HepG2 (cell line): ENCODE results near the gene NCAM2. TPM values are rescaled to one million over a fixed set of nuclear protein-coding genes. Genes with fewer than 3 reads are reported as not detected.

Source experiments
- ATAC-seq: fragments of 200-7000 bp; cut with Tn5 transposase; 3 replicates; pipeline ENCODE4 v1.9.1; 2020; ENCODE audit warnings: mild to moderate bottlenecking, moderate library complexity
- BruUV-seq: library from RNA; stranded (reverse); fragments of 400-500 nt; replicated peaks from 2 replicates; lab custom pipeline; 2021; lab: Mats Ljungman, UMichigan
- CTCF ChIA-PET: fragments of 300-600 bp; formaldehyde crosslinking; extraction: SDS; loops from one replicate; lab custom pipeline; 2021; ENCODE audit warnings: low total read pairs, inconsistent platforms, low intra/inter-chr PET ratio; lab: Yijun Ruan, JAX
- POLR2A ChIA-PET: fragments of 350-600 bp; sonication (Branson Sonifier 250); formaldehyde crosslinking; loops from one replicate; lab custom pipeline; 2020; ENCODE audit warnings: antibody characterized with exemption, inconsistent platforms; lab: Yijun Ruan, JAX
- DNase-seq: peaks from one replicate; pipeline ENCODE4 v3.0.0-alpha.2; 2015; ENCODE audit warnings: low spot score
- FAIRE-seq: peaks from 3 replicates; lab custom pipeline; 2011; peaks lifted over from hg19 to GRCh38; lab: Jason Lieb, UNC
- H2AFZ ChIP-seq: one replicate; pipeline ENCODE4 v1.6.1; 2011; ENCODE audit warnings: low read length, inconsistent platforms
- H3K27ac ChIP-seq: fragments of 300-600 bp; 3 replicates; pipeline ENCODE4 v1.8.0; 2011; ENCODE audit warnings: mixed run types, mild to moderate bottlenecking, mixed read lengths, low read length, inconsistent platforms; ENCODE audit not compliant: insufficient read depth; ENCODE audit errors: extremely low read length
- H3K27me3 ChIP-seq, 2 experiments: fragments of 200-600 bp in 1 of 2; 2 replicates in 1 of 2; 3 replicates in 1 of 2; pipeline versions ENCODE4 v1.6.0 to v1.8.0; 2011; ENCODE audit warnings: low read length in 2 of 2, mild to moderate bottlenecking in 2 of 2, moderate library complexity in 2 of 2, inconsistent platforms in 1 of 2; ENCODE audit not compliant: insufficient read depth in 2 of 2, control insufficient read depth in 1 of 2
- H3K36me3 ChIP-seq, 2 experiments: fragments of 200-600 bp in 1 of 2; replicated peaks in 1 of 2; 2 replicates in 1 of 2; 3 replicates in 1 of 2; pipeline versions ENCODE4 v1.5.1 to v1.8.0; 2011; ENCODE audit warnings: low read length in 2 of 2, inconsistent platforms in 1 of 2; ENCODE audit not compliant: insufficient read depth in 2 of 2, control insufficient read depth in 1 of 2
- H3K4me1 ChIP-seq: 2 replicates; pipeline ENCODE4 v1.5.1; 2012; ENCODE audit warnings: low read length, inconsistent platforms; ENCODE audit not compliant: insufficient read depth
- H3K4me2 ChIP-seq: 2 replicates; pipeline ENCODE4 v1.6.0; 2011; ENCODE audit warnings: low read depth, low read length, inconsistent platforms
- H3K4me3 ChIP-seq, 3 experiments: fragments of 200-600 bp in 1 of 3; sonication (generic), shearing (Covaris generic) in 1 of 3; replicated peaks in 1 of 3; 2 replicates each; pipeline ENCODE4 v1.5.1; 2011 to 2016; ENCODE audit warnings: low read length in 3 of 3, inconsistent platforms in 2 of 3, low read depth in 2 of 3, mild to moderate bottlenecking in 2 of 3, control low read depth in 1 of 3, mixed read lengths in 1 of 3; ENCODE audit not compliant: insufficient read depth in 1 of 3
- H3K79me2 ChIP-seq: one replicate; pipeline ENCODE4 v1.6.1; 2011; ENCODE audit warnings: low read length, inconsistent platforms; ENCODE audit not compliant: insufficient read depth
- H3K9ac ChIP-seq: 2 replicates; pipeline ENCODE4 v1.6.0; 2011; ENCODE audit warnings: mild to moderate bottlenecking, low read depth, low read length, inconsistent platforms; ENCODE audit not compliant: insufficient read depth
- H3K9me3 ChIP-seq: 2 replicates; pipeline ENCODE4 v1.5.1; 2012; ENCODE audit warnings: mild to moderate bottlenecking, low read length
- H4K20me1 ChIP-seq: 2 replicates; pipeline ENCODE4 v1.6.0; 2011; ENCODE audit warnings: inconsistent platforms, mild to moderate bottlenecking, low read length, moderate library complexity; ENCODE audit not compliant: insufficient read depth
- CEBPG ChIP-seq: IDR thresholded peaks from 2 replicates; pipeline ENCODE4 v1.6.1; 2016
- CENPT ChIP-seq: sonication (generic); formaldehyde crosslinking; IDR thresholded peaks from 2 replicates; pipeline ENCODE4 v1.8.0; 2022; ENCODE audit warnings: low read depth, mild to moderate bottlenecking, moderate library complexity, missing genetic modification reagents
- HDAC2 ChIP-seq: sonication (generic); formaldehyde crosslinking; IDR thresholded peaks from 2 replicates; pipeline ENCODE4 v1.4.0; 2020; ENCODE audit warnings: missing genetic modification reagents
- KDM5A ChIP-seq: fragments of 200-600 bp; sonication (generic); IDR thresholded peaks from 2 replicates; pipeline ENCODE4 v1.7.0; 2018; ENCODE audit warnings: antibody characterized with exemption, mild to moderate bottlenecking, low read length, borderline replicate concordance
- MAFG ChIP-seq: sonication (generic); formaldehyde crosslinking; IDR thresholded peaks from 2 replicates; pipeline ENCODE4 v1.5.1; 2020; ENCODE audit warnings: mild to moderate bottlenecking, missing genetic modification reagents
- PAF1 ChIP-seq: IDR thresholded peaks from 2 replicates; pipeline ENCODE4 v1.6.1; 2016; ENCODE audit warnings: missing genetic modification reagents, missing compliant biosample characterization
- POGZ ChIP-seq: sonication (generic); formaldehyde crosslinking; IDR thresholded peaks from 2 replicates; pipeline ENCODE4 v1.4.0; 2020; ENCODE audit warnings: mild to moderate bottlenecking, missing genetic modification reagents
- RELA ChIP-seq: sonication (generic); formaldehyde crosslinking; IDR thresholded peaks from 2 replicates; pipeline ENCODE4 v1.4.0; 2020; ENCODE audit warnings: missing genetic modification reagents
- SP2 ChIP-seq: sonication (generic); formaldehyde crosslinking; IDR thresholded peaks from 2 replicates; pipeline ENCODE4 v1.5.1; 2020; ENCODE audit warnings: mild to moderate bottlenecking, missing genetic modification reagents
- ZBTB8A ChIP-seq: sonication (generic); formaldehyde crosslinking; IDR thresholded peaks from 2 replicates; pipeline ENCODE4 v1.4.0; 2020; ENCODE audit warnings: mild to moderate bottlenecking, low read depth, missing genetic modification reagents, borderline replicate concordance
- ZNF549 ChIP-seq: sonication (generic); formaldehyde crosslinking; IDR thresholded peaks from 2 replicates; pipeline ENCODE4 v1.5.0; 2020; ENCODE audit warnings: missing genetic modification reagents
- WGBS: methylation state at CpG from one replicate; pipeline ENCODE4 v1.1.6; 2017; ENCODE audit warnings: low lambda C conversion rate; 5-methylcytosine and 5-hydroxymethylcytosine counted together
- in situ Hi-C: cut with HindIII; loops from 2 replicates; pipeline ENCODE4 v1.10.0; 2017; ENCODE audit warnings: low pct_unique_long_range_greater_than_20kb; ENCODE audit not compliant: extremely low pct_ligation_motif_present
- intact Hi-C: fragments of 100-400 bp; cut with micrococcal nuclease; formaldehyde crosslinking; loops from one replicate; pipeline ENCODE4 v1.10.0; 2022; ENCODE audit not compliant: unreplicated experiment
- polyA plus RNA-seq, 8 experiments: library from polyadenylated mRNA; depleted of rRNA in 3 of 8; stranded (reverse) in 7 of 8; unstranded in 1 of 8; fragments of >200 nt; fragmentation: Illumina TruSeq in 4 of 8; extraction: Trizol in 4 of 8; gene quantifications; 2 replicates each; pipeline versions ENCODE4 v1.2.1 to v1.2.3, GENCODE V29; 2011 to 2016; ENCODE audit warnings: low read depth in 4 of 8, missing spikeins in 1 of 8, mixed read lengths in 1 of 8; ENCODE audit not compliant: insufficient read depth in 1 of 8
- total RNA-seq, 5 experiments: library from RNA; depleted of rRNA; stranded (reverse); fragments of >200 nt; fragmentation: Illumina TruSeq; extraction: Trizol; gene quantifications; 2 replicates each; pipeline ENCODE4 v1.2.3, GENCODE V29; 2016; ENCODE audit warnings: low read depth in 1 of 5
- TF ChIP-seq, protein P1 (sequence below): sonication (generic); formaldehyde crosslinking; conservative IDR thresholded peaks from 2 replicates; pipeline ENCODE4 v1.5.0; 2020; ENCODE audit warnings: missing genetic modification reagents
- TF ChIP-seq, protein P2 (sequence below): sonication (generic); formaldehyde crosslinking; IDR thresholded peaks from 2 replicates; pipeline ENCODE4 v1.4.0; 2020; ENCODE audit warnings: missing genetic modification reagents
- TF ChIP-seq, protein P3 (sequence below): sonication (generic); formaldehyde crosslinking; IDR thresholded peaks from 2 replicates; pipeline ENCODE4 v1.5.0; 2020; ENCODE audit warnings: missing genetic modification reagents, mild to moderate bottlenecking, borderline replicate concordance

NCAM2 gene
- total and polyA plus RNA-seq, 2 of the 13 experiments (the other 11 are each of a cell fraction or from before 2014, with no cell fraction given): not detected

DNA sequence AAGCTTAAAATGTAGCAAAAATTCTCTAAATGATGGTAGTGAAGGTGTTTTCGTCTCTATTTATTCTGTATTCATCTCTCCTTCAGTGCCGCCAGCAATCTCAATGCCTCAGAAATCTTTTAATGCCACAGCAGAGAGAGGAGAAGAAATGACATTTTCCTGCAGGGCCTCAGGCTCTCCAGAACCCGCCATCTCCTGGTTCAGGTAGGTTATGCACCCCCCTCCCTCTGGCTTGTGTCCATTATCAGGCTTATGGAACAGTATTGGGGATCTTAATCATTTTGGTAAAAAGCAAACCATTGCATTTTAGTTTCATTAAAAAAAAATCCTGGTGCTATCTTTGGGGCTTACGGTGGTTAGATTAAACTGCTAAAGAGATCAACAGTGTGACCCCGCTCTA lies 326.1 kb downstream of the NCAM2 start:
- POLR2A ChIA-PET: no interaction called here
- in situ Hi-C loops (no loop called here), intact Hi-C loops (no loop called here)
- no peak overlapping the region for H3K4me3 ChIP-seq
- WGBS: 21% methylated on average over 5 of the region's 5 CpGs
- TF ChIP-seq KDM5A: no peak
- TF ChIP-seq MAFG (CRISPR knock-in tag): no peak
- TF ChIP-seq ZNF549 (CRISPR knock-in tag): no peak
- TF ChIP-seq, protein P1, sequence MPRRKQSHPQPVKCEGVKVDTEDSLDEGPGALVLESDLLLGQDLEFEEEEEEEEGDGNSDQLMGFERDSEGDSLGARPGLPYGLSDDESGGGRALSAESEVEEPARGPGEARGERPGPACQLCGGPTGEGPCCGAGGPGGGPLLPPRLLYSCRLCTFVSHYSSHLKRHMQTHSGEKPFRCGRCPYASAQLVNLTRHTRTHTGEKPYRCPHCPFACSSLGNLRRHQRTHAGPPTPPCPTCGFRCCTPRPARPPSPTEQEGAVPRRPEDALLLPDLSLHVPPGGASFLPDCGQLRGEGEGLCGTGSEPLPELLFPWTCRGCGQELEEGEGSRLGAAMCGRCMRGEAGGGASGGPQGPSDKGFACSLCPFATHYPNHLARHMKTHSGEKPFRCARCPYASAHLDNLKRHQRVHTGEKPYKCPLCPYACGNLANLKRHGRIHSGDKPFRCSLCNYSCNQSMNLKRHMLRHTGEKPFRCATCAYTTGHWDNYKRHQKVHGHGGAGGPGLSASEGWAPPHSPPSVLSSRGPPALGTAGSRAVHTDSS (CRISPR knock-in tag): no peak
- TF ChIP-seq CEBPG: no peak
- no peak for TF ChIP-seq PAF1 (CRISPR knock-in tag)
- no peak for TF ChIP-seq ZBTB8A
- TF ChIP-seq SP2 (CRISPR knock-in tag): no peak
- TF ChIP-seq, protein P2, sequence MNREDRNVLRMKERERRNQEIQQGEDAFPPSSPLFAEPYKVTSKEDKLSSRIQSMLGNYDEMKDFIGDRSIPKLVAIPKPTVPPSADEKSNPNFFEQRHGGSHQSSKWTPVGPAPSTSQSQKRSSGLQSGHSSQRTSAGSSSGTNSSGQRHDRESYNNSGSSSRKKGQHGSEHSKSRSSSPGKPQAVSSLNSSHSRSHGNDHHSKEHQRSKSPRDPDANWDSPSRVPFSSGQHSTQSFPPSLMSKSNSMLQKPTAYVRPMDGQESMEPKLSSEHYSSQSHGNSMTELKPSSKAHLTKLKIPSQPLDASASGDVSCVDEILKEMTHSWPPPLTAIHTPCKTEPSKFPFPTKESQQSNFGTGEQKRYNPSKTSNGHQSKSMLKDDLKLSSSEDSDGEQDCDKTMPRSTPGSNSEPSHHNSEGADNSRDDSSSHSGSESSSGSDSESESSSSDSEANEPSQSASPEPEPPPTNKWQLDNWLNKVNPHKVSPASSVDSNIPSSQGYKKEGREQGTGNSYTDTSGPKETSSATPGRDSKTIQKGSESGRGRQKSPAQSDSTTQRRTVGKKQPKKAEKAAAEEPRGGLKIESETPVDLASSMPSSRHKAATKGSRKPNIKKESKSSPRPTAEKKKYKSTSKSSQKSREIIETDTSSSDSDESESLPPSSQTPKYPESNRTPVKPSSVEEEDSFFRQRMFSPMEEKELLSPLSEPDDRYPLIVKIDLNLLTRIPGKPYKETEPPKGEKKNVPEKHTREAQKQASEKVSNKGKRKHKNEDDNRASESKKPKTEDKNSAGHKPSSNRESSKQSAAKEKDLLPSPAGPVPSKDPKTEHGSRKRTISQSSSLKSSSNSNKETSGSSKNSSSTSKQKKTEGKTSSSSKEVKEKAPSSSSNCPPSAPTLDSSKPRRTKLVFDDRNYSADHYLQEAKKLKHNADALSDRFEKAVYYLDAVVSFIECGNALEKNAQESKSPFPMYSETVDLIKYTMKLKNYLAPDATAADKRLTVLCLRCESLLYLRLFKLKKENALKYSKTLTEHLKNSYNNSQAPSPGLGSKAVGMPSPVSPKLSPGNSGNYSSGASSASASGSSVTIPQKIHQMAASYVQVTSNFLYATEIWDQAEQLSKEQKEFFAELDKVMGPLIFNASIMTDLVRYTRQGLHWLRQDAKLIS: no peak
- no peak for TF ChIP-seq POGZ (CRISPR knock-in tag)
- TF ChIP-seq CENPT: no peak
- TF ChIP-seq RELA (CRISPR knock-in tag): no peak
- TF ChIP-seq HDAC2 (CRISPR knock-in tag): no peak
- TF ChIP-seq, protein P3, sequence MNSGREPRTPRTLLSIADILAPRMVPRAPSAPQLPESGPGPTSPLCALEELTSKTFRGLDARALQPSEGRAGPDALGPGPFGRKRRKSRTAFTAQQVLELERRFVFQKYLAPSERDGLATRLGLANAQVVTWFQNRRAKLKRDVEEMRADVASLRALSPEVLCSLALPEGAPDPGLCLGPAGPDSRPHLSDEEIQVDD (CRISPR knock-in tag): no peak
- H3K4me2 ChIP-seq: no peak overlapping the region
- no peaks in the 10 kb centered on the region for H3K79me2 ChIP-seq
- BruUV-seq: no TSS peak
- FAIRE-seq (no peak), ATAC-seq (no peak), DNase-seq (no peak)
- peaks cover 76% of the 10 kb centered on the region for H3K9me3 ChIP-seq
- no peaks in the 10 kb centered on the region for H4K20me1 ChIP-seq
- CTCF ChIA-PET: no interaction called here
- H3K36me3 ChIP-seq: no peaks in the 10 kb centered on the region
- H2AFZ ChIP-seq: no peak overlapping the region
- no peak overlapping the region for H3K9ac ChIP-seq
- H3K4me1 ChIP-seq: no peaks in the 10 kb centered on the region
- no peak overlapping the region for H3K27ac ChIP-seq
- H3K27me3 ChIP-seq: no peaks in the 10 kb centered on the region
